ENCODE measurements around the gene FOXB1.

- no peak for TF ChIP-seq CTCF (conservative IDR thresholded peaks at IDR 0.05 in 1 of 2, IDR thresholded peaks at IDR 0.05 in 1 of 2; ENCODE audit: extremely low read depth in 1 of 2, insufficient read depth in 1 of 2, low read depth in 1 of 2, low read length in 2 of 2)
- no peak for TF ChIP-seq EZH2 (IDR thresholded peaks at IDR 0.05; ENCODE audit: borderline replicate concordance, low read length)
These were observed 3.1 kb upstream of the FOXB1 start for GRCh38 chr15:60000824-60001609.
